Neural progenitor cell (in vitro differentiated cells): ENCODE results near the gene WSCD1. TPM values are rescaled to one million over a fixed set of nuclear protein-coding genes. Genes with fewer than 3 reads are reported as not detected.

ENCODE experiments used
- DNase-seq: peaks from one replicate; pipeline ENCODE4 v3.0.0-alpha.2; 2016; ENCODE audit warnings: low spot score
- H2AFZ ChIP-seq: fragments of 200-600 bp; sonication (generic); replicated peaks from 2 replicates; pipeline ENCODE4 v1.6.1; 2016; ENCODE audit warnings: antibody characterized with exemption
- H3F3A ChIP-seq: fragments of 200-600 bp; sonication (generic); 2 replicates; pipeline ENCODE4 v1.6.1; 2016; ENCODE audit warnings: antibody characterized with exemption, low read depth
- H3K27ac ChIP-seq: fragments of 200-600 bp; sonication (generic); 2 replicates; pipeline ENCODE4 v1.5.1; 2016; ENCODE audit warnings: mild to moderate bottlenecking
- H3K27me3 ChIP-seq: fragments of 200-600 bp; sonication (generic); 2 replicates; pipeline ENCODE4 v1.6.1; 2016; ENCODE audit warnings: mild to moderate bottlenecking, moderate library complexity
- H3K36me3 ChIP-seq: fragments of 200-600 bp; sonication (generic); 2 replicates; pipeline ENCODE4 v1.5.1; 2016
- H3K4me1 ChIP-seq: fragments of 200-600 bp; sonication (generic); 2 replicates; pipeline ENCODE4 v1.6.1; 2016; ENCODE audit warnings: mixed run types
- H3K4me2 ChIP-seq: fragments of 200-600 bp; sonication (generic); 2 replicates; pipeline ENCODE4 v1.6.1; 2016
- H3K4me3 ChIP-seq: fragments of 200-600 bp; sonication (generic); 2 replicates; pipeline ENCODE4 v1.5.1; 2016
- H3K79me2 ChIP-seq: fragments of 200-600 bp; sonication (generic); 2 replicates; pipeline ENCODE4 v1.6.1; 2016; ENCODE audit warnings: low read depth
- H3K9ac ChIP-seq: fragments of 200-600 bp; sonication (generic); 2 replicates; pipeline ENCODE4 v1.6.1; 2016
- H3K9me3 ChIP-seq: fragments of 200-600 bp; sonication (generic); 2 replicates; pipeline ENCODE4 v1.5.1; 2016; ENCODE audit warnings: low read depth
- H4K20me1 ChIP-seq: fragments of 200-600 bp; sonication (generic); 2 replicates; pipeline ENCODE4 v1.6.1; 2016; ENCODE audit warnings: low read depth
- H3K27ac Mint-ChIP-seq: 3 replicates; pipeline ENCODE4 v1.8.0; 2021; ENCODE audit warnings: mixed read lengths
- H3K27me3 Mint-ChIP-seq: 2 replicates; pipeline ENCODE4 v1.8.0; 2022; ENCODE audit warnings: low read depth, mild to moderate bottlenecking, inconsistent platforms, moderate library complexity, mixed read lengths; ENCODE audit not compliant: insufficient read depth
- H3K36me3 Mint-ChIP-seq: 3 replicates; pipeline ENCODE4 v1.8.0; 2021; ENCODE audit warnings: mixed read lengths
- H3K4me1 Mint-ChIP-seq: 3 replicates; pipeline ENCODE4 v1.8.0; 2021; ENCODE audit warnings: mixed read lengths
- H3K4me3 Mint-ChIP-seq: 3 replicates; pipeline ENCODE4 v1.8.0; 2021; ENCODE audit warnings: mild to moderate bottlenecking, moderate library complexity, mixed read lengths
- H3K9me3 Mint-ChIP-seq: 3 replicates; pipeline ENCODE4 v1.8.0; 2020; ENCODE audit warnings: mixed read lengths
- EZH2 ChIP-seq: fragments of 200-600 bp; sonication (generic); IDR thresholded peaks from 2 replicates; pipeline ENCODE4 v1.6.1; 2017; ENCODE audit warnings: antibody characterized with exemption, mild to moderate bottlenecking, moderate library complexity
- EZH2phosphoT487 ChIP-seq: fragments of 200-600 bp; sonication (generic); IDR thresholded peaks from 2 replicates; pipeline ENCODE4 v1.6.1; 2017; ENCODE audit warnings: antibody characterized with exemption
- total RNA-seq: library from RNA; depleted of rRNA; stranded (reverse); fragments of >200 nt; gene quantifications from 2 replicates; pipeline ENCODE4 v1.2.3, GENCODE V29; 2015; ENCODE audit warnings: low replicate concordance
- TF ChIP-seq, protein P1 (sequence below): fragments of 200-600 bp; sonication (generic); IDR thresholded peaks from 2 replicates; pipeline ENCODE4 v1.5.1; 2017; ENCODE audit warnings: antibody characterized with exemption, mild to moderate bottlenecking

The WSCD1 gene
- total RNA-seq, 1 donor from 2014 or later: 20.2 TPM

DNA sequence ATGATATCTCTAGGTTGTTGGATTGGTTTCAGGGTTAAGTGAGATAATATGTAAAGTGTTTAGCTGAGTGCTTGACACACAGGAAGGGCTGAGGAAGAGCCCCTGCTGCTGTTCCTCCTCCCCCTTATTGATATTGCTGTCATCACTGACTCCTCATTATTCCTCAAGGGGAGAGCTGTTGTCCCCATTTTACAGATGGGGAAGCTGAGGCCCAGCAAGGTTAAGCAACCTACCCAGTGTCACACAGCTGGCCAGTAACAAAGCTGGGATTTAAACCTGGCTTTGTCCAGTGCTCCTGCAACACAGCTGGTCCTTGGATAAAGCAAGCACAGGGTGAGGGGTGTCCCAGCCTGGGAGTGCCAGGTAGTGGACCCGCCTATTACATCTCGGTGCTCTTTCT, 9.8 kb downstream of the WSCD1 start:
- Mint-ChIP-seq H3K4me3 (peak overlapping the region; percentile 56), H3K27me3 (peaks cover 13% of the 10 kb centered on the region), H3K36me3 (peaks cover 8% of the 10 kb centered on the region), H3K9me3 (no peaks in the 10 kb centered on the region), H3K4me1 (peaks cover 76% of the 10 kb centered on the region), H3K27ac (peak overlapping the region; percentile 29)
- DNase-seq: no peak
- Histone ChIP-seq H3K27me3 (no peaks in the 10 kb centered on the region), H3K9me3 (no peaks in the 10 kb centered on the region), H3K9ac (no peak overlapping the region), H3K79me2 (peaks cover 16% of the 10 kb centered on the region), H2AFZ (no peak overlapping the region), H4K20me1 (peaks cover 28% of the 10 kb centered on the region), H3K27ac (no peak overlapping the region), H3K4me1 (peaks cover 52% of the 10 kb centered on the region), H3F3A (peaks cover 51% of the 10 kb centered on the region), H3K36me3 (no peaks in the 10 kb centered on the region), H3K4me2 (peak overlapping the region; percentile 67), H3K4me3 (no peak overlapping the region)
- no peak for TF ChIP-seq EZH2phosphoT487

DNA sequence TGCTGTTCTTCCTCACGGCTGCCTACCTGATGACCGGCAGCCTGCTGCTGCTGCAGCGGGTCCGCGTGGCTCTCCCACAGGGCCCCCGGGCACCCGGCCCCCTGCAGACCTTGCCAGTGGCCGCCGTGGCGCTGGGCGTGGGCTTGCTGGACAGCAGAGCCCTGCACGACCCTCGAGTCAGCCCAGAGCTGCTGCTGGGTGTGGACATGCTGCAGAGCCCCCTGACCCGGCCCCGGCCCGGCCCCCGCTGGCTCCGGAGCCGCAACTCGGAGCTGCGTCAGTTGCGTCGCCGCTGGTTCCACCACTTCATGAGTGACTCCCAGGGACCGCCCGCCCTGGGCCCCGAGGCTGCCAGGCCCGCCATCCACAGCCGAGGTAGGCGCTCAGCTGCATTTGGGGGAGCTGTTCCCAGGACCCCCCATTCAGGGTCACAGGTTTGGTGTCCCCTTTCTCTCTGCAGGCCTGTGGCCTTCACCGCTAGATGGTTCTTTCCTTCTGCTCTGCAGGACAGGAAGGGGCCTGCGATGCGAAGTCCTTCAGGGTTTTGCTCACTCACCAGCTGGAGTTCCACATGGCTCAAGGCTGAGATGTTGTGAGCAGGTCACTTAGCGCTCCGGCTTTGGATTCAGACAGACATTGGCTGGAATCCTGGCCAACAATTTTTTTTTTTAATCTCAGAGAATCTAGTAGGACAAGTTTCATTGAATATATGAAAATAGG, 10.7 kb downstream of the WSCD1 start:
- Histone ChIP-seq H3K36me3 (no peaks in the 10 kb centered on the region), H3K9me3 (no peaks in the 10 kb centered on the region), H4K20me1 (peaks cover 29% of the 10 kb centered on the region), H3K4me1 (peaks cover 57% of the 10 kb centered on the region), H3K79me2 (peaks cover 16% of the 10 kb centered on the region), H3K27me3 (no peaks in the 10 kb centered on the region), H2AFZ (no peak overlapping the region), H3K4me3 (no peak overlapping the region), H3F3A (peaks cover 55% of the 10 kb centered on the region), H3K9ac (no peak overlapping the region), H3K27ac (no peak overlapping the region), H3K4me2 (no peak overlapping the region)
- H3K27ac Mint-ChIP-seq: no peak overlapping the region
- H3K9me3 Mint-ChIP-seq: no peaks in the 10 kb centered on the region
- TF ChIP-seq EZH2 (no peak), EZH2phosphoT487 (no peak)
- TF ChIP-seq, protein P1, sequence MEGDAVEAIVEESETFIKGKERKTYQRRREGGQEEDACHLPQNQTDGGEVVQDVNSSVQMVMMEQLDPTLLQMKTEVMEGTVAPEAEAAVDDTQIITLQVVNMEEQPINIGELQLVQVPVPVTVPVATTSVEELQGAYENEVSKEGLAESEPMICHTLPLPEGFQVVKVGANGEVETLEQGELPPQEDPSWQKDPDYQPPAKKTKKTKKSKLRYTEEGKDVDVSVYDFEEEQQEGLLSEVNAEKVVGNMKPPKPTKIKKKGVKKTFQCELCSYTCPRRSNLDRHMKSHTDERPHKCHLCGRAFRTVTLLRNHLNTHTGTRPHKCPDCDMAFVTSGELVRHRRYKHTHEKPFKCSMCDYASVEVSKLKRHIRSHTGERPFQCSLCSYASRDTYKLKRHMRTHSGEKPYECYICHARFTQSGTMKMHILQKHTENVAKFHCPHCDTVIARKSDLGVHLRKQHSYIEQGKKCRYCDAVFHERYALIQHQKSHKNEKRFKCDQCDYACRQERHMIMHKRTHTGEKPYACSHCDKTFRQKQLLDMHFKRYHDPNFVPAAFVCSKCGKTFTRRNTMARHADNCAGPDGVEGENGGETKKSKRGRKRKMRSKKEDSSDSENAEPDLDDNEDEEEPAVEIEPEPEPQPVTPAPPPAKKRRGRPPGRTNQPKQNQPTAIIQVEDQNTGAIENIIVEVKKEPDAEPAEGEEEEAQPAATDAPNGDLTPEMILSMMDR: no peak
- H3K4me3 Mint-ChIP-seq: no peak overlapping the region
- peaks cover 10% of the 10 kb centered on the region for H3K27me3 Mint-ChIP-seq
- H3K36me3 Mint-ChIP-seq: peaks cover 8% of the 10 kb centered on the region
- peaks cover 68% of the 10 kb centered on the region for H3K4me1 Mint-ChIP-seq
- no peak for DNase-seq

DNA sequence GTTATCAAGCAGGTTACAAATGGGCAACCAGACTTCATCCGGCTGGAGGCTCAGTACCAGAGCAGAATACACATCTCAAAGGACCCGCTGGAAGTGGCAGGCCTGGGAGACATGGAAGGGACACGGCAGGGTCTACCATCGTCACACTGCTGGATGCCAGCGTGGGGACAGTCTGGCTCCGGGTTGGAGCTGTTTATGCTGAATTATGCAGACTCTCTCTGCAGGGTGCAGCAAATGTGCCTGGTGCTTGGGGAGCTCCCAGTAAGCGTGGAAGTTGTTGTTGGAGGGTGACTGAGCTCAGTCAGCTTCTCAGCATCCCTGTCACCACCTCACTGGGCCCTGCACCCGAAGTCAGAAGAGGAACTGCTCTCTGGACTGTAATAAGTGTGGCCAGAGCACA, 12.2 kb downstream of the WSCD1 start:
- Histone ChIP-seq H3F3A (peaks cover 50% of the 10 kb centered on the region), H3K4me3 (no peak overlapping the region), H4K20me1 (peaks cover 27% of the 10 kb centered on the region), H3K27ac (no peak overlapping the region), H3K79me2 (peaks cover 12% of the 10 kb centered on the region), H3K4me2 (no peak overlapping the region), H2AFZ (no peak overlapping the region), H3K36me3 (no peaks in the 10 kb centered on the region), H3K9me3 (no peaks in the 10 kb centered on the region), H3K27me3 (no peaks in the 10 kb centered on the region), H3K9ac (no peak overlapping the region), H3K4me1 (peaks cover 45% of the 10 kb centered on the region)
- Mint-ChIP-seq H3K9me3 (no peaks in the 10 kb centered on the region), H3K36me3 (peaks cover 8% of the 10 kb centered on the region), H3K4me1 (peaks cover 58% of the 10 kb centered on the region), H3K4me3 (peak overlapping the region; percentile 58), H3K27me3 (peaks cover 10% of the 10 kb centered on the region), H3K27ac (peak overlapping the region; percentile 91)
- DNase-seq: no peak
- TF ChIP-seq EZH2: no peak

DNA sequence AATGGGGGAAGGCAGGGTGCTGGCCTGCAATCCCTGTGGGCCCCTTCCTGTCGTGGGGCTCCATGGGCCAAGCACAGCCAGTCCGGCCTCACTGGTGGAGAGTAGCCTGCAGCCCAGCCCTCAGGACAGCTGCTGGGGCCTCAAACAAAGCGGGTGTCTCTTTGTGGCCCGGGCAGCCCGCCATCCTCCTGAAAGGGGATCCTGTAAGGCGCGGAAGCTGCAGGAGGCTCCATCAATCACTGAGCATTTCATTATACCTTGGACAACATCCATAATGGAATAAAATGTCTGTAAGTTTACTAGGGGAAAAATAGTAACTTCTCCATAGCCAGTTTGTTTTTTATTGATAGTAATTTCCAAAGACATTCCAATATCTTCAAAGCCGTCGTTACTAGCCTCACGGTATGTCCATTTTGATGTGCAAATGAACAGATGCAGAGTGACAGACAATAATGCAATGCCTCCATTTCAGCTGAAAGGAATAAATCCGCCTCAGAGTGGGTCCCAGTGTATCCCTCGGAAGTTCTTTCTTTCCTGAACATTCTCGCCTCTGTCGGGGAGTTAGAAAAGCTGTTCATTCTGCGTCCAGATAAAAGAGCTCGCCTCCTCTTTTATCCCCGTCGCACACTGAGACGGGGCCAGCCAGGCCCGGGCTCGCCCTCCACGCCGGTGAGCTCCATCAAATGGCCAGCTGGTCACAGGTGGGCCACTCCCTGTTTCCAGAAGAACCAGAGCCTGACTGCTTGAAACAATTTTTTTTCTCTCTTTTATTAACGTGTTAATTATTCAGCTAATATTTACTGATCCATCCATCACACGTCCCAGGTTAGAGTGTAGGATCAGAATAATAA, 14.4 kb downstream of the WSCD1 start:
- no peaks in the 10 kb centered on the region for H3K36me3 ChIP-seq
- no peak overlapping the region for H2AFZ ChIP-seq
- H3K79me2 ChIP-seq: peaks cover 9% of the 10 kb centered on the region
- H3K4me1 Mint-ChIP-seq: peaks cover 44% of the 10 kb centered on the region
- H3K36me3 Mint-ChIP-seq: peaks cover 18% of the 10 kb centered on the region
- H3K27me3 Mint-ChIP-seq: peaks cover 4% of the 10 kb centered on the region
- no peaks in the 10 kb centered on the region for H3K9me3 ChIP-seq
- peaks cover 23% of the 10 kb centered on the region for H3K4me1 ChIP-seq
- TF ChIP-seq EZH2phosphoT487 (no peak), EZH2 (no peak)
- TF ChIP-seq, protein P1: no peak
- peak overlapping the region; percentile 82 for H3K27ac ChIP-seq
- peak overlapping the region; percentile 51 for H3K4me2 ChIP-seq
- H3F3A ChIP-seq: peaks cover 28% of the 10 kb centered on the region
- no peaks in the 10 kb centered on the region for H3K27me3 ChIP-seq
- no peaks in the 10 kb centered on the region for H3K9me3 Mint-ChIP-seq
- peak; percentile 80 for DNase-seq
- peak overlapping the region; percentile 99 for H3K27ac Mint-ChIP-seq
- no peak overlapping the region for H3K9ac ChIP-seq
- H4K20me1 ChIP-seq: peaks cover 7% of the 10 kb centered on the region
- peak overlapping the region; percentile 65 for H3K4me3 Mint-ChIP-seq
- no peak overlapping the region for H3K4me3 ChIP-seq
